ENCODE measurements around the gene MATCAP1.

MATCAP1 gene

GRCh38 chr16:67191411-67191994, 7.7 kb upstream of the MATCAP1 start:
- no peak for DNase-seq (ENCODE audit: low spot score)

GRCh38 chr16:67190448-67191399, 7.0 kb upstream of the MATCAP1 start:
- no peak for DNase-seq (ENCODE audit: low spot score)

GRCh38 chr16:67190041-67190440, 6.3 kb upstream of the MATCAP1 start, which contains the start of gene EXOC3L1:
EXOC3L1 (minus strand) TSS chr16:67190136; CDS start chr16:67189676, 460 bp downstream.
- no peak for DNase-seq (ENCODE audit: low spot score)

GRCh38 chr16:67188798-67189197, 5.0 kb upstream of the MATCAP1 start:
- no peak for DNase-seq (ENCODE audit: low spot score)

GRCh38 chr16:67188323-67188722, 4.6 kb upstream of the MATCAP1 start:
- no peak for DNase-seq (ENCODE audit: low spot score)

GRCh38 chr16:67187175-67187890, 3.6 kb upstream of the MATCAP1 start:
- DNase-seq (ENCODE audit: low spot score) = no peak

- peak; percentile 93 for DNase-seq (ENCODE audit: low spot score)
These were observed 2.8 kb upstream of the MATCAP1 start for GRCh38 chr16:67186550-67186950.

- DNase-seq (ENCODE audit: low spot score) = no peak
These were observed 1.9 kb upstream of the MATCAP1 start for GRCh38 chr16:67185651-67186134.

- peak; percentile 90 for DNase-seq (ENCODE audit: low spot score)
These were observed 1.4 kb upstream of the MATCAP1 start for GRCh38 chr16:67184995-67185650.

- DNase-seq (ENCODE audit: low spot score) = no peak
These were observed 761 bp upstream of the MATCAP1 start for GRCh38 chr16:67184453-67184994.

GRCh38 chr16:67183284-67183626, 508 bp downstream of the MATCAP1 start:
- no peak for DNase-seq (ENCODE audit: low spot score)

GRCh38 chr16:67182288-67182687, 1.5 kb downstream of the MATCAP1 start:
- DNase-seq (ENCODE audit: low spot score) = no peak

GRCh38 chr16:67181346-67181745, 2.4 kb downstream of the MATCAP1 start:
- DNase-seq (ENCODE audit: low spot score) = peak; percentile 52

- no peak for DNase-seq (ENCODE audit: low spot score)
These were observed 3.6 kb downstream of the MATCAP1 start for GRCh38 chr16:67180166-67180565.

- DNase-seq (ENCODE audit: low spot score) = no peak
These were observed 4.2 kb downstream of the MATCAP1 start for GRCh38 chr16:67179421-67180080.

GRCh38 chr16:67177743-67178699, 5.7 kb downstream of the MATCAP1 start:
- DNase-seq (ENCODE audit: low spot score) = peak; percentile 91

GRCh38 chr16:67176662-67177061, 7.1 kb downstream of the MATCAP1 start:
- DNase-seq (ENCODE audit: low spot score) = no peak

GRCh38 chr16:67174706-67175231, 9.0 kb downstream of the MATCAP1 start:
- no peak for DNase-seq (ENCODE audit: low spot score)

GRCh38 chr16:67173808-67174705, 9.7 kb downstream of the MATCAP1 start:
- DNase-seq (ENCODE audit: low spot score) = peak; percentile 94
